CD4-positive, alpha-beta memory T cell (primary cell): ENCODE measurements around the gene FBXL5. TPM values are rescaled to one million over a fixed set of nuclear protein-coding genes. Genes with fewer than 3 reads are reported as not detected.

ENCODE experiments used
- CTCF ChIA-PET: fragments of 350-600 bp; sonication (Branson Sonifier 250); formaldehyde crosslinking; loops from one replicate; lab custom pipeline; 2021; ENCODE audit warnings: inconsistent platforms; ENCODE audit not compliant: partially characterized antibody; lab: Charles Lee
- POLR2A ChIA-PET: fragments of 350-600 bp; sonication (Branson Sonifier 250); formaldehyde crosslinking; loops from one replicate; lab custom pipeline; 2021; ENCODE audit not compliant: partially characterized antibody; lab: Charles Lee
- DNase-seq, 5 donors: peaks; one replicate each; pipeline versions ENCODE4 v3.0.0 to v3.0.0-alpha.2; 2020 to 2022; ENCODE audit warnings: mixed read lengths in 1 of 5
- H3K27ac ChIP-seq: one replicate; pipeline ENCODE4 v1.7.0; 2013; ENCODE audit warnings: low read depth, low read length
- H3K27me3 ChIP-seq: 2 replicates; pipeline ENCODE4 v1.7.0; 2013; ENCODE audit warnings: mild to moderate bottlenecking, low read length, moderate library complexity; ENCODE audit not compliant: insufficient read depth
- H3K36me3 ChIP-seq: 2 replicates; pipeline ENCODE4 v1.7.0; 2013; ENCODE audit warnings: mild to moderate bottlenecking, low read length, moderate library complexity; ENCODE audit not compliant: insufficient read depth
- H3K4me1 ChIP-seq: 2 replicates; pipeline ENCODE4 v1.7.0; 2013; ENCODE audit warnings: mild to moderate bottlenecking, low read length, moderate library complexity; ENCODE audit not compliant: insufficient read depth
- H3K4me3 ChIP-seq, 2 donors: one replicate each; pipeline ENCODE4 v1.7.0; 2013; ENCODE audit warnings: low read length in 2 of 2, mild to moderate bottlenecking in 1 of 2
- H3K9me3 ChIP-seq, 2 donors: one replicate each; pipeline ENCODE4 v1.7.0; 2013; ENCODE audit warnings: low read length in 2 of 2, control low read depth in 1 of 2; ENCODE audit not compliant: control insufficient read depth in 1 of 2
- H3K27ac Mint-ChIP-seq, 7 donors: one replicate each; pipeline ENCODE4 v1.8.0; 2020 to 2021; ENCODE audit warnings: mixed read lengths in 7 of 7, mild to moderate bottlenecking in 6 of 7, inconsistent platforms in 3 of 7, moderate library complexity in 3 of 7
- H3K27me3 Mint-ChIP-seq, 2 donors: one replicate each; pipeline ENCODE4 v1.8.0; 2020 to 2021; ENCODE audit warnings: mixed read lengths in 2 of 2
- H3K36me3 Mint-ChIP-seq, 2 donors: one replicate each; pipeline ENCODE4 v1.8.0; 2020 to 2021; ENCODE audit warnings: mixed read lengths in 2 of 2, inconsistent platforms in 1 of 2, mild to moderate bottlenecking in 1 of 2
- H3K4me1 Mint-ChIP-seq, 4 donors: one replicate each; pipeline ENCODE4 v1.8.0; 2020 to 2021; ENCODE audit warnings: mixed read lengths in 4 of 4, mild to moderate bottlenecking in 1 of 4
- H3K4me3 Mint-ChIP-seq, 8 donors: one replicate each; pipeline ENCODE4 v1.8.0; 2020 to 2021; ENCODE audit warnings: mixed read lengths in 8 of 8, mild to moderate bottlenecking in 7 of 8, moderate library complexity in 6 of 8, inconsistent platforms in 3 of 8
- H3K9me3 Mint-ChIP-seq, 8 donors: one replicate each; pipeline ENCODE4 v1.8.0; 2020 to 2021; ENCODE audit warnings: mixed read lengths in 8 of 8, mild to moderate bottlenecking in 5 of 8, inconsistent platforms in 3 of 8, moderate library complexity in 1 of 8
- intact Hi-C: fragments of 100-400 bp; cut with micrococcal nuclease; formaldehyde crosslinking; loops from one replicate; pipeline ENCODE4 v1.15.1; 2023
- polyA plus RNA-seq, 2 donors: library from polyadenylated mRNA; unstranded; fragments of 300-500 nt; fragmentation: Illumina TruSeq; gene quantifications; one replicate each; pipeline ENCODE4 v1.2.3, GENCODE V29; 2021
- total RNA-seq, 2 experiments: library from RNA; stranded (reverse); gene quantifications; one replicate each; pipeline ENCODE4 v1.2.3, GENCODE V29; 2021

The FBXL5 gene
- total and polyA plus RNA-seq, 4 experiments from 2014 or later: 62.2 to 203 (median 75.6) TPM

DNA sequence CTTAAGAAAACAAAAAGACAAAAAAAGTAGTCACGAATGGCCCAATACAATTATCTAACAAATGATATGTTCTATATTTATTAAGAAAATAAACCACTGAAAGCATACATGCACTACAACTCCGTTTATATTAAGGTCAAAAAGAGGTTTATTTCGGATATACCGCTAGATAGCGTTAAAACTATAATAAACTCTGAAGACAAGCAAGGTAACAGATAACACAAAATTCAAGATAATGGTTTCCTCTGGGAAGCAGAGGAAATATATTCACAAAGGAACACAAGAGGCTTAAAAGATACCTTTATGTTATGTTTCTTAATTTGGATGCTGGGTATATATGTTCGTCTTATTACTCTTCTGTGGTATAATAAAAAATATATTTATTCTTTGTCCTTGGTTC lies 21.7 kb upstream of the FBXL5 start:
- Mint-ChIP-seq H3K9me3 (no peaks in the 10 kb centered on the region), H3K4me1 (peaks cover 0 to 8% (median 4%) of the 10 kb centered on the region in 4 donors), H3K27me3 (no peaks in the 10 kb centered on the region), H3K27ac (no peak overlapping the region), H3K4me3 (no peak overlapping the region), H3K36me3 (no peaks in the 10 kb centered on the region)
- H3K27ac ChIP-seq: no peak overlapping the region
- no peak for DNase-seq
- H3K9me3 ChIP-seq: no peaks in the 10 kb centered on the region
- intact Hi-C loops: no loop called here
- H3K4me3 ChIP-seq: no peak overlapping the region
- H3K4me1 ChIP-seq: no peaks in the 10 kb centered on the region
- CTCF ChIA-PET: no interaction called here
- POLR2A ChIA-PET: no interaction called here
- no peaks in the 10 kb centered on the region for H3K36me3 ChIP-seq
- no peaks in the 10 kb centered on the region for H3K27me3 ChIP-seq

DNA sequence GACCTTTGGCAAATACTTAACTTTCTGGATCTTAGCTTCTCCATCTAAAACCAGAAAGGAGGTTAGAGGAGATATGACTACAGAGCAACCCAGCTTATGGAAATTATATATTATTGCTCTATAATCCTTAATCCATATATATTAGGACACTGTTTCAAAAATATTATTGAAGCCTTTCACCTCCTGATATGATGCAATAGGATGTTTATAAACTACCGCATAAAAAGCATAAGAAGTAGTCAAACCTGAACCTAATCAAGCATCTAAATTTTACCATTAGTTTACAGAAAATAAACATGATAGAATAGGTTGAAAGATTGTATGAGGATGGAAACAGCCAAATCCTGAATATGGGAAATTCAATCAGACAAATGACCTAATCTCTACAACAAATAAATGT lies 20.9 kb upstream of the FBXL5 start:
- Mint-ChIP-seq H3K36me3 (no peaks in the 10 kb centered on the region), H3K27me3 (no peaks in the 10 kb centered on the region), H3K27ac (no peak overlapping the region), H3K9me3 (no peaks in the 10 kb centered on the region), H3K4me3 (no peak overlapping the region), H3K4me1 (peaks cover 0 to 4% (median 0%) of the 10 kb centered on the region in 4 donors)
- CTCF ChIA-PET: interaction anchor here (1.3 kb wide), 1 partner anchor 22 kb away, joined by 3 read pairs; no protein-coding TSS in a partner anchor
- Histone ChIP-seq H3K27ac (no peak overlapping the region), H3K4me1 (no peaks in the 10 kb centered on the region), H3K27me3 (no peaks in the 10 kb centered on the region), H3K9me3 (no peaks in the 10 kb centered on the region), H3K36me3 (no peaks in the 10 kb centered on the region), H3K4me3 (no peak overlapping the region)
- intact Hi-C loops: no loop called here
- no peak for DNase-seq
- POLR2A ChIA-PET: no interaction called here

DNA sequence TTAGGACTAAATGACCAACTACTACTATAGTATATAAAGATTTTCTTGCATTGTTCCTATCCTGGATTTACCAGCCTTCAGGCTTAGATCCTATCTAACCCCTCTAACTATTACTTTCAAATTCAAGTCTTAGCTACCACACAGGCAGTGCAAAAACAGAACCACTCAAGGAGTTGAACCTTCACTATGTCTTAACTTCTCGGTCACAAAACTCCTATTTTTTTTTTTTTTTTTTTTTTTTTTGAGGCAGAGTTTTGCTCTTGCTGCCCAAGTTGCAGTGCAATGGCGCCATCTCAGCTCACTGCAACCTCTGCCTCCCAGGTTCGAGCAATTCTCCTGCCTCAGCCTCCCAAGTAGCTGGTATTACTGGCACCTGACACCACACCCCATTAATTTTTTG lies 20.2 kb upstream of the FBXL5 start:
- Histone ChIP-seq H3K4me3 (no peak overlapping the region), H3K36me3 (no peaks in the 10 kb centered on the region), H3K27me3 (no peaks in the 10 kb centered on the region), H3K4me1 (no peaks in the 10 kb centered on the region), H3K27ac (no peak overlapping the region), H3K9me3 (no peaks in the 10 kb centered on the region)
- CTCF ChIA-PET: interaction anchor here (1.3 kb wide), 1 partner anchor 21 kb away, joined by 3 read pairs; no protein-coding TSS in a partner anchor
- H3K36me3 Mint-ChIP-seq: no peaks in the 10 kb centered on the region
- H3K27ac Mint-ChIP-seq: no peak overlapping the region
- peaks cover 0 to 4% (median 0%) of the 10 kb centered on the region in 4 donors for H3K4me1 Mint-ChIP-seq
- no peaks in the 10 kb centered on the region for H3K27me3 Mint-ChIP-seq
- no peak for DNase-seq
- POLR2A ChIA-PET: no interaction called here
- H3K4me3 Mint-ChIP-seq: no peak overlapping the region
- H3K9me3 Mint-ChIP-seq: no peaks in the 10 kb centered on the region
- intact Hi-C loops: no loop called here

DNA sequence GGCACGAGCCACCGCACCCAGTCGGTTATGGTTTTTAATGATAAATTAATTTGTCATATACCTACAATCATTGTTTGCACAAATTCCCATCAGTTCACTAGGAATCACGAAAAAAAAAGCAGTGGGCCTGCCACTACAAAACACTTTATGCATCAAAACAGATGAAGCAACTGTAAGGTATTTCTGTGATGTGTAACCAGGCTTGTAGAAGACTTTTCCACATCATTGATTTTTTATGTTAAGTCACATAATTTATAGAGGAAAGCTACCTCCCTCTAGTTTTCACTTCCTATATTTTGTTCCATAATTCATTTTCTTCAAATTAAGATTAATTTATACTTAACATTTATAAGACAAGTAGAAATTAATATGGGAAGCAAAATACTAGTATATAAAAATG lies 19.8 kb upstream of the FBXL5 start:
- Histone ChIP-seq H3K27me3 (no peaks in the 10 kb centered on the region), H3K9me3 (no peaks in the 10 kb centered on the region), H3K27ac (no peak overlapping the region), H3K4me3 (no peak overlapping the region), H3K36me3 (no peaks in the 10 kb centered on the region), H3K4me1 (no peaks in the 10 kb centered on the region)
- peaks cover 0 to 1% (median 0%) of the 10 kb centered on the region in 4 donors for H3K4me1 Mint-ChIP-seq
- H3K9me3 Mint-ChIP-seq: no peaks in the 10 kb centered on the region
- no peak overlapping the region for H3K4me3 Mint-ChIP-seq
- H3K27me3 Mint-ChIP-seq: no peaks in the 10 kb centered on the region
- intact Hi-C loops: no loop called here
- DNase-seq: no peak
- ChIA-PET CTCF (interaction anchor here (1.3 kb wide), 1 partner anchor 21 kb away, joined by 3 read pairs; no protein-coding TSS in a partner anchor), POLR2A (no interaction called here)
- H3K36me3 Mint-ChIP-seq: no peaks in the 10 kb centered on the region
- no peak overlapping the region for H3K27ac Mint-ChIP-seq

DNA sequence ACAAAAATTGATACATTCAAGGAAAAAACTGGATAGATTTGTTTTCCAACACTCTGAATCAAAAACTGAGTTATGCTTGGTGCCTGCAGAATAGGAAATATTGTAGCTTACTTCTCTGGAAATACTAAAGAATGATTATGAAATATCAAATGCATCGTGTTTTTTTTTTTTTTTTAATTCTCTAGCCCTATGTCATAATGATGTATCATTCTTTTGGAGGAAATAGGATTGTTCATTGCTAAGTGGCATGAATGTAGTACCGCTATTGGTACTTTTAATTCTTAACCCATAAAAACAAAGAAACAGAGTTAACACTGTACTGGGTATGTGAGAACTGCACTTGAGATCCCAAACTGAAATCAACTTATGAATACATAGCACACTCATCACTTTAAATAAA lies 18.9 kb upstream of the FBXL5 start:
- CTCF ChIA-PET: interaction anchor here (0.7 kb wide), 1 partner anchor 12 kb away, joined by 3 read pairs; no protein-coding TSS in a partner anchor
- H3K36me3 Mint-ChIP-seq: no peaks in the 10 kb centered on the region
- no peaks in the 10 kb centered on the region for H3K36me3 ChIP-seq
- H3K27ac ChIP-seq: no peak overlapping the region
- no peak overlapping the region for H3K4me3 Mint-ChIP-seq
- no peak for DNase-seq
- H3K27me3 ChIP-seq: no peaks in the 10 kb centered on the region
- peak overlapping the region in 1 of 7 donors; percentile 35 for H3K27ac Mint-ChIP-seq
- H3K4me3 ChIP-seq: no peak overlapping the region
- no peaks in the 10 kb centered on the region for H3K9me3 Mint-ChIP-seq
- intact Hi-C loops: no loop called here
- H3K27me3 Mint-ChIP-seq: no peaks in the 10 kb centered on the region
- H3K4me1 ChIP-seq: no peaks in the 10 kb centered on the region
- POLR2A ChIA-PET: no interaction called here
- no peaks in the 10 kb centered on the region for H3K9me3 ChIP-seq
- H3K4me1 Mint-ChIP-seq: no peaks in the 10 kb centered on the region

DNA sequence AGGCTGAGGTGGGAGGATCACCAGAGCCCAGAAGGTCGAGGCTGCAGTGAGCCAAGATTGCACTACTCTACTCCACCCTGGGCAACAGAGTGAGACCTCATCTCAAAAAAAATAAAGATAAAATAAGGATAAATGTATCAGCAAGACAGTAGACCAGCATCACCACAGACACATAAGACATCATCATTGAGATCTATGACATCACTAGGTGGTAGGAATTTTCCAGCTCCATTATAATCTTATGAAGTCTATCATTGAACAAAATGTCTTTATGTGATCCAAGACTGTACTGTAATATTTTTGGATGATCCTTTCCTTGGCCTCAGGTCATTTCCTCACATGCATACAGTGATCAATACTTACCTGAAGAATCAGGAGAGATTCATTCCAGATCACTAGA lies 18.2 kb upstream of the FBXL5 start:
- no peaks in the 10 kb centered on the region for H3K36me3 ChIP-seq
- no peaks in the 10 kb centered on the region for H3K36me3 Mint-ChIP-seq
- intact Hi-C loops: no loop called here
- no peaks in the 10 kb centered on the region for H3K27me3 Mint-ChIP-seq
- no peaks in the 10 kb centered on the region for H3K4me1 Mint-ChIP-seq
- H3K4me3 ChIP-seq: no peak overlapping the region
- H3K4me3 Mint-ChIP-seq: no peak overlapping the region
- ChIA-PET CTCF (interaction anchor here (0.7 kb wide), 1 partner anchor 11 kb away, joined by 3 read pairs; no protein-coding TSS in a partner anchor), POLR2A (no interaction called here)
- no peaks in the 10 kb centered on the region for H3K27me3 ChIP-seq
- no peaks in the 10 kb centered on the region for H3K4me1 ChIP-seq
- H3K9me3 ChIP-seq: no peaks in the 10 kb centered on the region
- no peak overlapping the region for H3K27ac ChIP-seq
- H3K27ac Mint-ChIP-seq: no peak overlapping the region
- DNase-seq: no peak
- no peaks in the 10 kb centered on the region for H3K9me3 Mint-ChIP-seq

DNA sequence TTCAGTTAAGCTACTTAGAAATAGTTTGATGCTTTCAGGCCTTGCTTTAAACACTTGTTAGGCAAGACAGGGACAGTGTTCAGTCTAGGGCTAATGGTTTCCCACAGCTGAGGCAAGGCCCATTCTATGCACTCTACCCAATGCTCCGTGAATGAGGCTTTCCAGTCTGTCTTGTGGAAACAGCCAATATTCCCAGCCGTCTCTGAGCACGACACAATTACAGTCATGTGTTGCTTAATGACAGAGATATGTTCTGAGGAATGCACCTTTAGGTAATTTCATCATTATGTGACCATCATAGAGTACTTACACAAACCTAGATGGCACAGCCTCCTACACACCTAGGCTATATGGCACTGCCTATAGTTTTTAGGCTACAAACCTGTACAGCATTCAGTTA lies 16.9 kb upstream of the FBXL5 start:
- CTCF ChIA-PET: interaction anchor here (1.4 kb wide), 1 partner anchor 10 kb away, joined by 3 read pairs; no protein-coding TSS in a partner anchor
- H3K27ac Mint-ChIP-seq: no peak overlapping the region
- no peaks in the 10 kb centered on the region for H3K27me3 ChIP-seq

More for the DNA sequence above, 16.9 kb upstream of the FBXL5 start:
- Mint-ChIP-seq H3K27me3 (no peaks in the 10 kb centered on the region), H3K4me3 (no peak overlapping the region), H3K9me3 (no peaks in the 10 kb centered on the region), H3K4me1 (no peaks in the 10 kb centered on the region), H3K36me3 (no peaks in the 10 kb centered on the region)
- Histone ChIP-seq H3K27ac (no peak overlapping the region), H3K4me3 (no peak overlapping the region), H3K9me3 (no peaks in the 10 kb centered on the region), H3K36me3 (no peaks in the 10 kb centered on the region), H3K4me1 (no peaks in the 10 kb centered on the region)
- DNase-seq: no peak
- intact Hi-C loops: no loop called here
- POLR2A ChIA-PET: interaction anchor here (0.6 to 1.4 kb wide), 2 partner anchors 16 to 18 kb away, joined by 3 to 4 read pairs; no protein-coding TSS in a partner anchor
